NCI-H524 treated with DMSO at 0.1 percent for 48 hours (cell line): Measurements from ENCODE around the gene RAVER2.
"Not testable (repeated sequence)": the region's sequence is repeated elsewhere in the genome, so short reads cannot be mapped to it uniquely, and the experiment has no call there.

Experiments
- DNase-seq: peaks from one replicate; lab custom pipeline; 2025; lab: John Stamatoyannopoulos, UW

The RAVER2 gene

GRCh38 chr1:64748222-64748621 is 3.3 kb downstream of the RAVER2 start:
- no peak for DNase-seq

- DNase-seq, result no peak
Observed at GRCh38 chr1:64748706-64749105, 3.8 kb downstream of the RAVER2 start.

GRCh38 chr1:64750092-64750491 is 5.2 kb downstream of the RAVER2 start:
- DNase-seq, result no peak

GRCh38 chr1:64750875-64751274 is 6.0 kb downstream of the RAVER2 start:
- no peak for DNase-seq

GRCh38 chr1:64754173-64754572 is 9.3 kb downstream of the RAVER2 start:
- DNase-seq, result no peak

- DNase-seq, result no peak
Observed at GRCh38 chr1:64755361-64755760, 10.5 kb downstream of the RAVER2 start.

GRCh38 chr1:64756770-64757169 is 11.9 kb downstream of the RAVER2 start:
- DNase-seq, result no peak

GRCh38 chr1:64757213-64757612 is 12.3 kb downstream of the RAVER2 start:
- DNase-seq, result no peak

- no peak for DNase-seq
Observed at GRCh38 chr1:64758233-64758632, 13.4 kb downstream of the RAVER2 start.

GRCh38 chr1:64759968-64760367 is 15.1 kb downstream of the RAVER2 start:
- no peak for DNase-seq

- no peak for DNase-seq
Observed at GRCh38 chr1:64765012-64765411, 20.1 kb downstream of the RAVER2 start.

- no peak for DNase-seq
Observed at GRCh38 chr1:64765826-64766225, 21.0 kb downstream of the RAVER2 start.

GRCh38 chr1:64766429-64766828 is 21.6 kb downstream of the RAVER2 start:
- DNase-seq, result no peak

GRCh38 chr1:64769482-64769881 is 24.6 kb downstream of the RAVER2 start:
- no peak for DNase-seq

GRCh38 chr1:64769971-64770370 is 25.1 kb downstream of the RAVER2 start:
- no peak for DNase-seq

- not testable (repeated sequence) for DNase-seq
Observed at GRCh38 chr1:64773306-64773705, 28.4 kb downstream of the RAVER2 start.

- DNase-seq, result no peak
Observed at GRCh38 chr1:64775113-64775512, 30.2 kb downstream of the RAVER2 start.

- not testable (repeated sequence) for DNase-seq
Observed at GRCh38 chr1:64782044-64782443, 37.2 kb downstream of the RAVER2 start.

- not testable (repeated sequence) for DNase-seq
Observed at GRCh38 chr1:64782848-64783247, 38.0 kb downstream of the RAVER2 start.

GRCh38 chr1:64790832-64791487 is 46.1 kb downstream of the RAVER2 start:
- DNase-seq, result no peak

- DNase-seq, result no peak
Observed at GRCh38 chr1:64798872-64799271, 54.0 kb downstream of the RAVER2 start.

- no peak for DNase-seq
Observed at GRCh38 chr1:64801851-64802523, 57.1 kb downstream of the RAVER2 start.

GRCh38 chr1:64809309-64809708 is 64.4 kb downstream of the RAVER2 start:
- no peak for DNase-seq

GRCh38 chr1:64810001-64810400 is 65.1 kb downstream of the RAVER2 start:
- no peak for DNase-seq
